GM19467 (cell line): ENCODE measurements around the gene KRTAP2-1.
"Not testable (repeated sequence)": the region's sequence is repeated elsewhere in the genome, so short reads cannot be mapped to it uniquely, and the experiment has no call there.

Experiments
- ATAC-seq: cut with Tn5 transposase; IDR thresholded peaks from one replicate; pipeline ENCODE4 v1.9.1; 2021; ENCODE audit warnings: mild to moderate bottlenecking, moderate library complexity; ENCODE audit not compliant: unreplicated experiment

Gene KRTAP2-1

GRCh38 chr17:41058741-41059140 is 11.6 kb upstream of the KRTAP2-1 start:
- ATAC-seq = no peak

- no peak for ATAC-seq
These were observed 10.4 kb upstream of the KRTAP2-1 start for GRCh38 chr17:41057547-41057946.

GRCh38 chr17:41055130-41055529 is 8.0 kb upstream of the KRTAP2-1 start, which contains the start of gene KRTAP2-2:
TSS of gene KRTAP2-2 (minus strand) at chr17:41055230. CDS start at chr17:41055211, 19 bp downstream.
- not testable (repeated sequence) for ATAC-seq

GRCh38 chr17:41054556-41054955 is 7.4 kb upstream of the KRTAP2-1 start:
- not testable (repeated sequence) for ATAC-seq

GRCh38 chr17:41054025-41054424 is 6.9 kb upstream of the KRTAP2-1 start:
- ATAC-seq = no peak

GRCh38 chr17:41052566-41052965 is 5.5 kb upstream of the KRTAP2-1 start:
- no peak for ATAC-seq

GRCh38 chr17:41049110-41049509 is 2.0 kb upstream of the KRTAP2-1 start:
- ATAC-seq = no peak

- ATAC-seq = no peak
These were observed 1.3 kb upstream of the KRTAP2-1 start for GRCh38 chr17:41048441-41048840.

- no peak for ATAC-seq
These were observed 4.2 kb downstream of the KRTAP2-1 start for GRCh38 chr17:41042953-41043352.

- not testable (repeated sequence) for ATAC-seq
These were observed 6.1 kb downstream of the KRTAP2-1 start, which contains the start of gene KRTAP1-1 for GRCh38 chr17:41040783-41041571. TSS of gene KRTAP1-1 (minus strand) at chr17:41041450. CDS start at chr17:41041397, 53 bp downstream.

GRCh38 chr17:41037853-41038350 is 9.2 kb downstream of the KRTAP2-1 start:
- no peak for ATAC-seq

GRCh38 chr17:41034346-41034935 is 12.7 kb downstream of the KRTAP2-1 start, which contains the start of gene KRTAP1-3:
TSS of gene KRTAP1-3 (minus strand) at chr17:41034874. CDS start at chr17:41034821, 53 bp downstream.
- not testable (repeated sequence) for ATAC-seq

GRCh38 chr17:41029633-41030245 is 17.4 kb downstream of the KRTAP2-1 start, which contains the start of gene KRTAP1-4:
TSS of gene KRTAP1-4 (minus strand) at chr17:41030195. CDS start at chr17:41030078, 117 bp downstream.
- ATAC-seq = no peak

GRCh38 chr17:41026715-41027471 is 20.2 kb downstream of the KRTAP2-1 start, which contains the start of gene KRTAP1-5:
TSS of gene KRTAP1-5 (minus strand) at chr17:41027208. CDS start at chr17:41027155, 53 bp downstream.
- no peak for ATAC-seq

GRCh38 chr17:41024697-41025096 is 22.4 kb downstream of the KRTAP2-1 start:
- ATAC-seq = no peak

GRCh38 chr17:41020336-41020735 is 26.8 kb downstream of the KRTAP2-1 start:
- no peak for ATAC-seq

- no peak for ATAC-seq
These were observed 27.7 kb downstream of the KRTAP2-1 start for GRCh38 chr17:41019415-41019814.

- ATAC-seq = no peak
These were observed 28.6 kb downstream of the KRTAP2-1 start for GRCh38 chr17:41018541-41018940.

- ATAC-seq = no peak
These were observed 30.4 kb downstream of the KRTAP2-1 start for GRCh38 chr17:41016578-41017215.

- ATAC-seq = no peak
These were observed 31.7 kb downstream of the KRTAP2-1 start for GRCh38 chr17:41015454-41015853.
